ENCODE data around the gene CAPN1.

CAPN1 gene

DNA sequence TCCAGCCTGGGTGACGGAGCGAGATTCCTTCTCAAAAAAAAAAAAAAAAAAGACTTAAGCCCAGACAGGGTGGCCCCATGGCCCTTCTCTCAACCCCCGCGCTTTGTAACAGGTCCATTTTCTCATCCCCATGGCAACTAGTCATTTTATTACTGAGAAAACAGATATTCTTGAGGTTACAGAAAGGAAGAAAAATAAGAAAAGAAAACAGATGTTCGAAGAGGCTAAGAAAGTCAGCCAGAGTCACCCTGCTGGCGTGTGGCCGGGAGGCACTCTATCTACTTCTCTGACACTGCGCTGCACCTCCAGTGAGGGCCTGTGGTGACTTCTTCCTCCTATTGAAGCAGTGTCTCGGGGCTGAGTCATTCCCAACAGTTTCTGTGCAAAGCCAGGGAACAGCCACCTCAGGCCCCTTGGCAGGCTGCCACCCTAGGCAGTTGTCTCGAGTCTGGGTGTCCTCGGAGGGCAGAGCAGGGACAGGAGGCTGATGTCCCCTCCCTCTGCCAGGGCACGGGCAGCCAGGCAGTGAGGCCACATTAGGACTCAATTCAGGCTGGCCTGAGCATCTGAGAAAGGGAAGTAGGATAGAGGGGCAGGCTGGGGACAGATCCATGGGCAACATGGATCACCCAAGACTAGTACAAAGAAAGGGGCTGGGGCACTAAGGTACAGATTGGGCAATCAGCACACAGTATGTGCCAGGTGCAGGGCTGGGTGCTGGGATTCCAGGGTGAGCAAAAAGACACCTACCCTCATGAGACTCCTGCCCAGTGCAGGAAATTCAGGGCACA, 31.0 kb upstream of the CAPN1 start:
- in situ Hi-C loops (cut with HindIII; ENCODE audit: low sequenced_read_pairs), result no loop called here
- TF ChIP-seq, protein P1, sequence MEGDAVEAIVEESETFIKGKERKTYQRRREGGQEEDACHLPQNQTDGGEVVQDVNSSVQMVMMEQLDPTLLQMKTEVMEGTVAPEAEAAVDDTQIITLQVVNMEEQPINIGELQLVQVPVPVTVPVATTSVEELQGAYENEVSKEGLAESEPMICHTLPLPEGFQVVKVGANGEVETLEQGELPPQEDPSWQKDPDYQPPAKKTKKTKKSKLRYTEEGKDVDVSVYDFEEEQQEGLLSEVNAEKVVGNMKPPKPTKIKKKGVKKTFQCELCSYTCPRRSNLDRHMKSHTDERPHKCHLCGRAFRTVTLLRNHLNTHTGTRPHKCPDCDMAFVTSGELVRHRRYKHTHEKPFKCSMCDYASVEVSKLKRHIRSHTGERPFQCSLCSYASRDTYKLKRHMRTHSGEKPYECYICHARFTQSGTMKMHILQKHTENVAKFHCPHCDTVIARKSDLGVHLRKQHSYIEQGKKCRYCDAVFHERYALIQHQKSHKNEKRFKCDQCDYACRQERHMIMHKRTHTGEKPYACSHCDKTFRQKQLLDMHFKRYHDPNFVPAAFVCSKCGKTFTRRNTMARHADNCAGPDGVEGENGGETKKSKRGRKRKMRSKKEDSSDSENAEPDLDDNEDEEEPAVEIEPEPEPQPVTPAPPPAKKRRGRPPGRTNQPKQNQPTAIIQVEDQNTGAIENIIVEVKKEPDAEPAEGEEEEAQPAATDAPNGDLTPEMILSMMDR (IDR thresholded peaks at IDR 0.05; ENCODE audit: low read depth, low read length, missing control alignments), result no peak
- peak; percentile 34 for DNase-seq (ENCODE audit: low read depth)
- H3K4me3 ChIP-seq (ENCODE audit: low read depth, low read length), result no peak overlapping the region

DNA sequence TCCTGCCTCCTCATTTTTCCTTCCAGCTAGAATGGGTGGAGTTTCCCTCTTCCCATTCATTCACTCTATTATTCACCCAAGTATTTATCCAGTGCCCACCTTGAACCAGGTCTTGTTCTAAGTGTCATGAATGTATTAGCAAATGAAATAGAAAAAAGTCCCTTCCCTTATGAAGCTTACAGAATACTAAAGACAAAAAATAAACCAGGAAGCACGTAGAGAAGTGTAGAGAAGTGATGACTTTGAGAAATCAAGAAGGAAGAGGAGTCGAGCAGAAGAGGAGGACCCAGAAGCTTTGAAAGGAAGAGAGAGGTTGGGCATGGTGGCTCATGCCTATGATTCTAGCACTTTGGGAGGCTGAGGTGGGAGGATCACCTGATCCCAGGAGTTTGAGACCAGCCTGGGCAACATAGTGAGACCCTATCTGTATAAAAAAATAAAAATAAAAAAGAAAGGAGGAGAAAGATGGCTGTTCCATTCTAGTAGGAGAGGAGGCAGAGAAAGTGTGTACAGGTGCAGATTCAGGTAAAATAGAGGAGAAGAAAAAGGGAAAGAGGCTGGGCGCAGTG, 30.3 kb upstream of the CAPN1 start:
- TF ChIP-seq, protein P1 (IDR thresholded peaks at IDR 0.05; ENCODE audit: low read depth, low read length, missing control alignments), result no peak
- in situ Hi-C loops (cut with HindIII; ENCODE audit: low sequenced_read_pairs), result no loop called here
- DNase-seq (ENCODE audit: low read depth), result no peak
- no peak overlapping the region for H3K4me3 ChIP-seq (ENCODE audit: low read depth, low read length)

DNA sequence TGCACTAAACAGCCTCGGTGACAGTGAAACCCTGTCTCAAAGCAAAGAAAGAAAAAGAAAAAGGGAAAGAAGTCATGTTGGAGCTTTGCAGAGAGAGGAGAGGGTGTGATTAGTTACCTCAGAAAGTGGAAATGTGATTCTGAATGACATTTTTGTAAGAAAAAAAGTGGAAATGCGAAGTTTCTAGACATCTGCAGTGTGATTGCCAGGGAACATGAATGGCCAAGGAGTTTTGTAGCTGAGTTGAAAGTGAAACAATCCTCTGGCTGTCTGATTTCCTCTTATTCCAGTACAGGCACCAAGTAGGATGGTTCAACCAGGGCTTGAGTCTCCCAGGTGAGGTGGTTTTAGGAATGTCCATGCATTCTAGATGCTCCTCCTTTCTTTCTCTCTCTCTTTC, 29.6 kb upstream of the CAPN1 start:
- no peak for DNase-seq (ENCODE audit: low read depth)
- in situ Hi-C loops (cut with HindIII; ENCODE audit: low sequenced_read_pairs), result no loop called here
- no peak overlapping the region for H3K4me3 ChIP-seq (ENCODE audit: low read depth, low read length)
- TF ChIP-seq, protein P1 (IDR thresholded peaks at IDR 0.05; ENCODE audit: low read depth, low read length, missing control alignments), result no peak

DNA sequence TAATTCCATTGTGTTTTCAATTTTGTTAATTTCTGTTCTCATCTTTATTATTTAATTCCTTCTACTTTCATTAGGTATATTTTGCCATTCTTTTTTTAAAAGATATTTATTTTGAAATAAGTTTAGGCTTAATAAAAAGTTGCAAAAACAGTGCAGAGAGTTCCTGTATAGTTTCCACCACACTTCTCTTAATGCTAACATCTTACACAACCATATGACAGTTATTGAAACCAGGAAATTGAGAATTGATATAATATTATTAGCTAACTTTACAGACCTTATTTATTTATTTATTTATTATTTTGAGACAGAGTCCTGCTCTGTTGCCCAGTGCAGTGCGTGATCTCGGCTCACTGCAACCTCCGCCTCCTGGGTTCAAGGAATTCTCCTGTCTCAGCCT, 25.5 kb upstream of the CAPN1 start:
- in situ Hi-C loops (cut with HindIII; ENCODE audit: low sequenced_read_pairs), result no loop called here
- TF ChIP-seq, protein P1 (IDR thresholded peaks at IDR 0.05; ENCODE audit: low read depth, low read length, missing control alignments), result no peak
- no peak overlapping the region for H3K4me3 ChIP-seq (ENCODE audit: low read depth, low read length)
- DNase-seq (ENCODE audit: low read depth), result no peak

DNA sequence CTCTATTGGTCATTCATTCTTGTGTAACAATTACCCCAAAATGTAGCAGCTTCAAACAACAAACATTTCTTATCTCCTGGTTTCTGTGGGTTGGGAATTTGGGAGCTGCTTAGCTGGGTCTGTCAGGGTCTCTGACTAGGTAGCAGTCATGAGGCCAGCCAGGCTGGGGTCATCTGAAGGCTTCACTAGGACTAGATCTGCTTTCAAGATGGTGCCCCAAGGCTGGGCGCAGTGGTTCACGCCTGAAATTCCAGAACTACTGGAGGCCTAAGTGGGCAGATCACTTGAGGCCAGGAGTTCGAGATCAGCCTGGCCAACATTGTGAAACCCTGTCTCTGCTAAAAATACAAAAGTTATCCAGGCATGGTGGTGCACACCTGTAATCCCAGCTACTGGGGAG, 24.8 kb upstream of the CAPN1 start:
- H3K4me3 ChIP-seq (ENCODE audit: low read depth, low read length), result no peak overlapping the region
- DNase-seq (ENCODE audit: low read depth), result no peak
- in situ Hi-C loops (cut with HindIII; ENCODE audit: low sequenced_read_pairs), result no loop called here
- TF ChIP-seq, protein P1 (IDR thresholded peaks at IDR 0.05; ENCODE audit: low read depth, low read length, missing control alignments), result no peak

DNA sequence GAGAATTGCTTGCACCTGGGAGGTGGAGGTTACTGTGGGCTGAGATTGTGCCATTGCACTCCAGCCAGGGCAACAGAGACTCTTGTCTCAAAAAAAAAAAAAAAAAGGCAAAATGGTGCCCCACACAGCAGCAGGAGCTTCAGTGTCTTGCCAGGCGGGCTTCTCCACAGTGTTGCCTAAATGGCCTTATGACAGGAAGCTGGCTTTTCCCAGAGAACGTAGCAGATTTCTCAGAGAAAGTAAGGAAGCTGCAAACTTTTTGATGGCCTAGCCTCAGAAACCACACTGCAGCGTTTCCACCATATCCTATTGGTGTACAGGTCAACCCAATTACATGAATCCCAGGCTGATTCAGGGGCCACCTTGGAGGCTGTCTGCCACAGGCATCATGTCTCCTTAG, 24.4 kb upstream of the CAPN1 start:
- in situ Hi-C loops (cut with HindIII; ENCODE audit: low sequenced_read_pairs), result no loop called here
- no peak overlapping the region for H3K4me3 ChIP-seq (ENCODE audit: low read depth, low read length)
- TF ChIP-seq, protein P1 (IDR thresholded peaks at IDR 0.05; ENCODE audit: low read depth, low read length, missing control alignments), result no peak
- DNase-seq (ENCODE audit: low read depth), result no peak
